Stimulated activated CD4-positive, alpha-beta T cell treated with anti-CD3 and anti-CD28 coated beads, Interleukin-2, amount 100 ng/mL, for 4 hours (primary cell): ENCODE measurements around the gene SLC48A1.

Experiments used
- DNase-seq: peaks from one replicate; pipeline ENCODE4 v3.0.0-alpha.2; 2020; ENCODE audit warnings: low read depth

SLC48A1 gene

DNA sequence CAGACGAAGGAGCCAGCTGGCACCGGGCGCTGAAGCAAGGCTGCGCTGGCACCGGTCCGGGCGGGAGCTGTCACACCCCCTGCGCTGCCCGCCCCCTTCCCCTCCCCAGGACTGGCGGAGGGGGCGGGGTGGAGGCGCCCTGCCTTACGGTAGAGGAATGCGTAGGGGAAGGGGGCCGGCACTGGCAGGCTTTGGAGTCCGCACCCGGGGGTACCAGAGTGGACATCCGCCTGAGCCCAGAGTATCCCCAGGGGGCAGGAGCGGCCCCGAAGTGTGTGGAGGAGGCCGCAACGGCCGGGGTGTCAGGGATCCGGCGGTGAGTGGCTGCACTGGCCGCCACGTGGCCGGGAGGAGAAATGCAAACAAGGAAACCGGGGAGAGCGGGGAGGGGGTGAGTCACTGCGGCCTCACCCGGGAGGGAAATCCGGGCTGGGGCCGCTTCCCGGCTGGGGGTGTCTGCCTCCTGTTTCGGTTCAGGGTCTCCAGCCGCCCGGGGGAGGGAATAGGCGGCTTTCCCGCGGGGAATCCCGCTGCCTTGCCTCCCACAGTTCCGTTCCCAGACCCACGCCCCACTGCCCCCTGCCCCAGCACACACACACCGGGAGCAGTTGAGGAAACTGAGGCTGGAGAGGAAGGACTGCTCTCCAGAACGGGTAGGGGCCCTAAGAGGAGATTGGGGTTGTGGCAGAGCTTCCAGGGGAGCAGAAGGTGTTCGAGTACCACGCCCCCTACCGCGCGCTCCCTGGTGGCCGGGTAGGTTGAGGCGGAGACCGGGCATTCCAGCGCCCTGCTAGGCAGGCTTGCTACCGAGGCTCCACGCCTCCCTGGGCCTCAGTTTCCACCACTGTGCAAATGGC is 14.0 kb upstream of the SLC48A1 start, which contains the start of gene RAPGEF3:
RAPGEF3 (minus strand) TSS at position 47 of the 857 bp plus-strand sequence. CDS start 324 bp downstream, outside the sequence.
- peak; percentile 62 for DNase-seq

DNA sequence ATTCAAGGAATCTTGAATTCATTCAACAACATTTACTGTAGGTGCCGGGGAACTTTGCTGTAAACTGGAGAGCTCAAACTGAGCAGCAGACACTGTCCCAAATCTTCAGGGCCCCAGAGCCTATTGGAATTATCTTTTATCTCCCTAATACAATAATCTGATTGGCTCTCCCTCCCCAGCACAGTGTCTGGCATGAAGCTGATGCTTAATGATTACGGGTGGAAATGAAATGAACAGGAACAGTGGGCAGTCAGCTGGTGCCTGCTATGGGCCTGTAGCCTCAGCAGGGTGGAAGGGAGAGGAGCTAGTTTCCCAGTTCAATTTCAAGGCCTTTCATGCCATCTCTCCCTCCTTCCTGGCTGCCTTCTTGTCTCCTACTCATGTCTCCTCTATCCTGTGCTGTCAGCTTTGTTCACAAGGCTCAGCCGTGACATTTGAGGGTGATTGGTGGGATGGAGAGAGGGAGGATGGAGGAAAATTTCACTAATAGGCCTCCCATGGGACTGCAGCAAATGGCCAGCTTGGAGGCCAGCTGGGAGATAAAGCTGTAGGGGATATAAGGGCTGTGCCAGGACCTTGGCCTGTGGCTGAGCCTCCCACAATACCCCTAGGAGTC is 10.1 kb upstream of the SLC48A1 start:
- DNase-seq: no peak

DNA sequence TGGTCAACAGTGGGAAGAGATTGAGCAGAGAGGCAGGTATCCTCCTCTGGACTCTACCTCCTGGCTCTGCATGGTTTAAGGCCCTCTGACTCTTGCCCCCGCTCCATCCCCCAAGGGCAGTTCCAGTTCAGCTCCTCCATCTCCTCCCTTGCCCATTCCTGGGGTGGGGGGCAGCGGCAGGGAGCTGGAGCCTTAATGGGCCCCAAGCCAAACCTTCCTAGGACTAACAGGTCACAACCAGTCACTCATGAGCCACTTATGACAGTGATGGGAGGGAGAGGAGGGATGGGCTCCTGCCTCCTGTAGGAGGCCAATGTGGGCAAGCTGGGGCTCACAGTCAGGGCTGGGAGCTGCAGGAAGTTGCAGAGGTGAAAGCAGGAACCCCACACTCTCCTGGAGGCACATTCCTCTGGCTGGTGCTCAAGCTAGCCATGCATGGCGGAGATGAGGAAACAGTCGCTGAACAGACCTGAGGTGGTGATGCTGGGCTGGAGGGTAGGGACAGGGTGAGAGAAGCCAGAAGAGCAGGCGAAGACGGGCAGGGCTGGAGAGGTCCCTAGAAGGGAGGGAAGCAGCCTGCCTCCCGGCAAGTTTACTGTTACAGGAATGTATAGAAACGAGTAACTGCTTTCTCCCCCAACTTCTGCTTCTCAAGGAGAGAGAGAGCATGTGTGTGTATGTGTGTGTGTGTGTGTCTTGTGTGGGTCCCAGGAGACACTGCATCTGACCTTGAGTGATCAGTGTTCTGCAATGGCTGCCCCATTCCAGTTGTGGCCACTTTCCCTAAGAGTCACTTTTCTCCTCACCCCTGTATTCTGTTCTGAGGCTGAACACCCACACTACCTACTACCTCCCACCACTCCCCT is 9.3 kb upstream of the SLC48A1 start:
- DNase-seq: no peak

DNA sequence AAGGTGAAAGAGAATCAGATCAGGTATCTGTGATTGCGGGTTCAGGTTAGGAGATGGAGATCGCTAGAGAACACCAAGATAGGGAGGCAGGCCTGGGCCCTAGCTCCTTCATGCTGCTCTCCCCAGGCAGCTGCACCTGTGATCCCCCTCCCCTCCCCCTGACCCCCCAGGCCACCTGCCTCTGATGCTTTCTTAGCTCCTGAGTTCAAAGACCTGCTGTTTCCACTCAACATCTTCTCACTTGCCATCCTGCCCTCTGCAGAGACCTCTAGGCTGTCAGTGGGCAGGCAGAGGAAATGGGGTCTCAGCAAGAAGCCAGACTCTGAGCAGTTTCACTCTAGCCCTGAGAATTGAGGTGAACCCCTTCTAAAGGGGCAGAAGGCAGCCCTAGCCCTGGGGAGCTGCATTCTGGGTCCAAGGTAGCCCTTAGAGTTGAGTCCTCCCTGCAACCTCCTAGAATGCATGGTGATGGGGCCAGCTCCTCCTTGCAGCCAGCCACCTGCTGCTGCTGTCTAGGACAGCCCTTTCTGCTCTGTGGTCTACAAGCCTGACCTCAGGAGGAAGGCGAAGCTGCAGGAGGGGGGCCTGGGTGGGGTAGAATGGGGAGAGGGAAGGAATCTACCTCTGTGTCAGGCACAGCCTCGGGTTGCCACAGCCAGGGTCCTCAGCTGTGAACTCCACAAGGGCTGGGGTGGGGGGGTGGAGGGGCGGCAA is 6.4 kb upstream of the SLC48A1 start:
- DNase-seq: no peak

DNA sequence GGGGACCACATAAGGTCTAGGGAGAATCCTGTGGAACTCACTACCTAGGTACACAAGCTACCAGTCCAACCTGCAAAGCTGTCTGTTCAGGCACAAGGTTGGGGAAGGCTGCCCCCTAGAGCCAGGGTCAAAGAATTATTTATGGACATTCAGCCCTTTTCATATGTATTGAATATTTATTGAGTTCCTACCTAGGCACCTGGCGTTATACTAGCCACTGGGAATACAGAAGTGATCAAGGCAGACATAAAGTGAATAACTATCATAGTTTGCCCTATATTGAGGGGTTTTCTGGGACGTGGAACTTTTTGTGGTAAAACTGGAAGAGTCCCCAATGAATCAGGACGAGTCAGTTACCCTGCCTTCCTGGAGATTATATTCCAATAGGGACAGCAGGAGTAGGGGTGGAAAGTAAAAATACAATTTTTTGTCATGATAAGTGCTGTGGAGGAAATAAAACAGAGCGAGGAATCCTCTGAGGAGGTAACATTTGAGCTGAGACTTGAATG is 5.8 kb upstream of the SLC48A1 start:
- DNase-seq: peak; percentile 57

DNA sequence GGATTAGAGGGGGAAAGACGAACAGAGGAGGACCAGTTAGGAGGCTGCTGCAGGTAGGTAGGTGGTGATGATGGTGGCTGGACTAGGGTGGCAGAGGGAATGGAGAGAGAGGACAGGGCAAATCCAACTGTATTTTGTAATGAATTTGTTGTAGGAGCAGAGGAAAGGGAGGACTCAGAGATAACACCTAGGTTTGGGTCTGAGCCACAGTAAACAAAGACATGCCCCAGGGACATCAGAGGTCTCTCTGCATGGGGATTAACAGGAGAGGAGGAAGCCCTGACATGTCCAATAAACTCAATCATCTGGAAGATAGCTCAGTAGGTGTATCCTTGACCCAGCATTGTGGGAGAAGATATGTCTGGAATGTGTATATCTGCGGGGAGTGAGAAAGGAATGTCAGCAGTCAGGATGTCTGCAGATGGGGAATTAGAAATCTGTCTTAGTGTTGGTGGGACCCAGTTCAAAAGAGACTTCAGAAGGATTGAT is 4.7 kb upstream of the SLC48A1 start:
- DNase-seq: no peak

DNA sequence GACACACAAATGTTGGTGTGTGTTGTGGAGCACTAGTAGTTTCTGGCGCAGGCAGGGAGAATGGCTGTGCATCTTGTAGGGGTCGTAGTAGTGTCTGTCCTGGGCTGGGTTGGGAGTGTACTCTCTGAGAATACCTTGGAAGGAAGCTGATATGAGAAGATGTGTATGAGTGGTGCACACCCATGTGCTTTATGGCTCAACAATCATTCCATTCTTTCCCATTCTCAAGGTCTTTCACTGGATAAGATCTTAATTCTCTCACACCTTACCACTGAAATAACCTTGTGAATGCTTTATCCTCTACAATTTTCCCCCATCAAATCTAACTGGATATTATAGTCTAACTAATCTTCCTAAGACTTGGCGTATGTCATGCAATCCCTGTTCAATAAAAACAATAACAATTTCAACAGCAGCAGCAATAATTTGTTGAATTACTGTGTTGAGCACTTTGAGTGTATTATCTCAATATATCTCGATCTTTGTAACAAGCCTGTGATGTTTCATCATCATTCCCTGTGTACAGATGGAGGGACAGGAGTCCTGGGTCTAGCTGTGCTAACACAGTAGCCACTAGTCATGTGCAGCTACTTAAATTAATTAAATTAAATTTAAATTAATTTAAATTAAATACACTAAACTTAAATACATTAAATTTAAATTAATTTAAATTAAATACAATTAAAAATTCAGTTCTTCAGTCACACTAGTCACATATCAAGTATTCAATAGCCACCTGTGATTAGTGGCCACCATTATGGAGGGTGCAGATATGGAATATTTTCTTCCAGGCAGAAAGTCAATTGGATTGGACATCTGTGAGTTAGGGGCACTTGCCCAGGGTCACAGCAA is 3.6 kb upstream of the SLC48A1 start:
- no peak for DNase-seq

DNA sequence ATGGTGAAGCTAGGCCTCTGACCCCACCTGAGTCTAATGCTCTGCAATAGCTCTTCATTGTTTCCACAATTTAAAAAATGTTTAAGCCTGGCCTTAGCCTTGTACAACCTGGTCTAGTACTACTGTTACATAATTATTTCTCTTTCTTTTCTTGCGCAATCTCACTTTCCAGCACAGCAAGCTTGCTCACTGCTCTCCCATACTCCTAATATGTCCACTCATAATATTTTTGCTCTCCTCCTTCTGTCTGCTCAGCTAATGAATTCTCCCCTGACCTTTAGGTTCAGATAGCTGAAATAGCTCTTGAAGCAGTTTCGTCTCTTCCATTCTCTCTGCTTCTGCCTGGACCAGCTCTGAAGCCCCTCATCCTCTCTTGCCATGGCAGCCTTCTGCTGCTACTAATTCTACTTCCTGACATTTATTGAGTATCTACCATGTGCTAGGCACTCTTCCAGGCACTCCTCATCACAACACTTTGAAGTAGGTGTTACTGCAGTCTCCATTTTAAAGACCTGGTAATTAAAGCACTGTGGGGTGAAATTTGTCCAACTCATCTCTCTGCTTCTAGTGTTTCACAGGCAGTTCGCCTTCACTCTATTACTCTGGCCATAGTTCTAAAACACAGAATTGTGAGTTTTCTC is 2.8 kb upstream of the SLC48A1 start:
- DNase-seq: no peak

DNA sequence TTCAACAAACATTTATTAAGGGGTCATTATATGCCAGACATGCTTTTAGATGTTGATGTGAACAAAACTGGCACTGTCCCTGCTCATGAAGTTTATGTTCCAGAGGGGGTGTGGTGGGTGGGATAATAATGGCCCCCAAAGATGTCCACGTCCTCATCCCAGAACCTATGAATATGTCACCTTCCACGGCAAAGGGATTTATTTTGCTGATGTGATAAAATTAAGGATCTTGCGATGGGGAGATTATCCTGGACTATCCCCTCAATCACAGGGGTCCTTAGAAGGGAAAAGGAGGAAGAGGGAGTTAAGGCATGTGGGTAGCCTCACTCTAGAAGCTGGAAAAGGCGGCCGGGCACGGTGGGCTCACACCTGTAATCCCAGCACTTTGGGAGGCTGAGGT is 1.7 kb upstream of the SLC48A1 start:
- DNase-seq: no peak

DNA sequence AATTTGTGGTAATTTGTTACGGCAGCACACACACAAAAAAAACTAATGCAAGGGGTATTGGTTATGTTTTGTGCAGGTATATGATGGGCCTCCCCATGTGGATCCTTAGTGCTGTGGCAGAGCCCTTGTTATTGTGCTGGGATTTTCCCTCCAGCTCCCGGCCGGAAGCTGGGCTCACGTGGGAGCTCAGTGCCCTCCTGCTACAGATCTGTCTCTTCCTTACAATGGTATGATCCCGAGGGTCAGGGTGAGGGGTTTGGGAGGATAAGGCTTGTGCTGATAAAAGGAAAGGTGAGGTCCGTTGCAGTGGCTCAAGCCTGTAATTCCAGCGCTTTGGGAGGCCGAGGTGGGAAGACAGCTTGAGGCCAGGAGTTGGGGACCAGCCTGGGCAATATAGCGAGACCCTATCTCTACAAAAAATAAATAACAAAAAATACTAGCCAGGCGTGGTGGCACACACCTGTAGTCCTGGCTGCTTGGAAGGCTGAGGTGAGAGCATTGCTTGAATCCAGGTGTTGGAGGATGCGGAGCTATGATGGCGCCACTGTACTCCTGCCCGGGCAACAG is 861 bp upstream of the SLC48A1 start:
- no peak for DNase-seq

DNA sequence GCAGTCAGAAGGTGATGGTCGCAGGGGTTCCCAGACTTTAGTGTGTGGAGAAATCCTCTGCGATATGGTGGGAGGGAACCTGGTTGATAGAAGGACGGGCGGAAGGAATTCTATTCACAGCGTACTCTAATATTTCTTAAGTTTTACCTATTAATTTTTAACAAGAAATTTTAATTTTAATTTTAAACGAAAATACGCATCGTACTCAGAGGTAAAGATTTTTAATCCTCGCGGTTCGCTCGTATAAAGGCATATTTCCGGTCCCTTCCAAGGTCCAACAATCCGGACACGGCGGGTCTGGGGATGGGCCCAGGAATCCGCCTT is 338 bp upstream of the SLC48A1 start:
- no peak for DNase-seq

DNA sequence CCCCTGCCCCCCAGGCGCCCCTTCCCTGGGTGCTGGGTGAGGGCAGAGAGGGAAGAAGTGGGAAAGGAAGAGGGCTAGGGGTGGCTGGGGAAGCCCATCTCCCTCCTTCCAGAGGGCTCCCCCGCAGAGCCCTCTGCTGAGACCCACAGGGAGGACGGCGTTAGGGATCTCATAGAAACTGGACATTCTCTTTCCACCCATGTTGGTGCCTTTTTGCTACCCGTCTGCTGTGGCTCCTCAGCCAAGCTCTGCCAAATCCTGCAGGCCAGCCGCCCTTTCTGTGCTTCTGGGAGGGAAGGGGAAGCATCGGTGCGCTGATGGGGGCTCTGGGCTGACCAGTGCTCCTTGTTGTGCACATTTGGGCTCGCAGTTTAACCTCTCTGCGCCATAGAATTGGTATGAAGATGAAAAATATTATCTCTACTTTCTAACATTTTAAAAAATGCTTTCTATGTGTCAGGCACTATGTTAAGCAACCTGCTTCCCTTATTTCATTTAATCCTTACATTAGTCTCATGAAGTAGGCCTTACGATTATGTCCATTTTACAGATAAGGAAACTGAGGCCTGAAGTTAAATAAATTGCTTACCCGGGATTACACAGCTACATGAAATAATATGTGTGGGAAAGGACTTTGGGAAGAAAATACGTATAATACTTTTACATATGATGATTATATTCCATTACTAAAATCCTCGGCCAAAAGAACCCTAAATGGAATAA is 981 bp downstream of the SLC48A1 start:
- DNase-seq: no peak

DNA sequence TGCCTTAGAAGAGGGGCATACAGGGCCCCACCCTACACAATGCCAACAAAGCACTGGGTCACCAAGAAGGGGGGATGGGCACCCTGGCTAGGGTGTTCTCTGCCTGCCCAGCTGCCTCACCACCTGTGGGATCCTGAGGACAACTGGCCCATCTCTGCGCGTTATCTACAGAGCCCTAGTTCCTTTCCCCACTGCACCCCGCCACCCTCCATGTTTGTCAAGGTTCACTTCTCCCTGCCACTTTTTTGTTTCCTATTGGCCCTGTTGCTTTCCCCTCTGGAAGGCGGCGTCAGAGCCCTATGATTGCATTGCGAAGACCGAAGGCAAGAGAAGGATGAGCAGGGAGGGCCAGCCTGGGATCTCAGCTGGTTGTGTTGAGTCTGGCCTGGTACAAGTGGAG is 1.6 kb downstream of the SLC48A1 start:
- no peak for DNase-seq

DNA sequence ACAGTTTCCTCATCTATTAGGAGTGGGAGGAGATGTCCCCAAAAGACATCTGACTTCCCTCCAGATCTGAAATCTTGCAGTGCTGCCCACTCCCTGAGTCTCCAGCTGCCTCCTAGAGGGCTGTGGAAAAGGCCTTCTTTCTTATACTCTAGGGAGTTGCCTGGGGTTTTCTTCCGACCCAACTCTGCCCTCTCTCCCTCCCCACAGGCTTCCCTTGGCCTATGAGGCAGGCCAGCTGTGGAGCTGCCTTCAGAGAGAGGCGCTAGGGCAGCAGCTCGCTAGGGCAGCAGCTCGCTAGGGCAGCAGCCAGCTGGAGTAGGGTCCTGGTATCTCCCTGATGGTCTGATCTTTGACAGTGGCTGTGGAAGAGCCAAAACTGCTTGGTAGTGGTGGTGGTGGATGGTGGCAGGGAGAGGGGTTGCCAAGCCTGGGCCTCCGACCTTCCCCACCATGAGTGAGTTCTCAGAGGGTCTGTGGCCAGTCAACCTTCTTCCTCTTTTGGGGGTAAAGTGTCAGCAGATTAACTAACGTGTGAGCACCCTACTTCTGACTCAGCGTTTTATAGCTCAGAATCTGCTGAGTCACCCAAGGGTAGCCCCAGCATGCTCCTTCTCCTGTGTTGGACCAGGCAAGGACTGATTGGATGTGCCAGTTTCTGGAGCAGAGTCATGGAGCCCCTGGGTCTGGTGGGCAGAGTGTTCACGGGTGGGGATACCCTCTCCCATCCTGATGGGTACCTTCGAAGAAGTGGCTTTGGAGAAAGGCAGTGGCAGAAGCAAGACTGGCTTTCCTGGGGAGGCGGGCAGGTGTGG is 2.3 kb downstream of the SLC48A1 start:
- no peak for DNase-seq

DNA sequence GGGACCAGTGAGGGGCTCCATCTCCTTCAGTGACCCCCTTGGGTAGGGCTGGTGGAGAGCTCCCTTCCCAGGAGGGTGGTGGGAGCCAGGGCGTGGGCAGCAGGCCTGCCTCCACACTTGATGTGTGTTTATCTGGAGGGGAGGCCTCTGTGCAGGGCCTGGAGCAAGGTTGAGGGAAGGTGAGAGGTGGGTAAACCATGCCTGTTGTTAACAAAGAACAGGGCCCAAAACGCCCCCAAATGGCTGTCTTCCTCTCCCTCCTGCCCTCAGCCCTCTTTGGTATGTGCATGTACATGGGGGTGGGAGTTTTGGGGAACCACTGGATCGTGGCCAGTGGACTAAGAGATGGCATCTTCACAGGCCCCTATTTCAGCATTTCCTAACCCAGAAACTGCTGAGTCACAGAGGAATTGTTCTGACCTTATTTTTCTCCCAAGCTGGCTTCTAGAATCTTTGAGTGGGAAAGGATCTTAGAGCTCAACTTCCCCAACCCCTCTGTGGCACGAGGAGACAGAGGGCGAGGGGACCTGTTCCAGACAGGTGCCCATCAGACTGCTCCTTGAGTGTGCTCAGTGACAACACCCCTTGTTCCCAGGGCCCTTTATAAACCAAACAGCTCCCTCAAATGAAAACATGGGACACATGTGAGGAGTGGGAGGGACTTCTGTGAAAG is 3.6 kb downstream of the SLC48A1 start:
- DNase-seq: no peak

DNA sequence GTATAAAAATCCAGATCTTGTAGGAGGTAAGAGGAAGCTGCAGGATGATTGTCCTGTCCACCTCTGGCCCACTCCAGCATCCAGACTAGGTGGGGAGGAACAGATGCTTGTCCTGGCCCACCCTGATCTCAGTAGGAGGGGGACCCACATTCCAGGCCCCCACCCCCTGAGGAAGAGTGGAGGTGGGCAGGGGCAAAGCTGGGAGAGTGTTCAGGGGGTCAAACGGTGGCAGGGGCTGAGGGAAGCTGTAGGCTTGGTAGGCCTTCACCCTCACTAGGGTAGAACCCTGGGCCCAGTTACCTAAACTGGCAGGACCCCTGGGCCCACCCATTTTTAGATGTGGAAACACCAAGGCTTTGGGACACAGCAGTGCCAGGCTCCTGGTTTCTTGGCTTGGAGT is 4.1 kb downstream of the SLC48A1 start:
- DNase-seq: no peak

DNA sequence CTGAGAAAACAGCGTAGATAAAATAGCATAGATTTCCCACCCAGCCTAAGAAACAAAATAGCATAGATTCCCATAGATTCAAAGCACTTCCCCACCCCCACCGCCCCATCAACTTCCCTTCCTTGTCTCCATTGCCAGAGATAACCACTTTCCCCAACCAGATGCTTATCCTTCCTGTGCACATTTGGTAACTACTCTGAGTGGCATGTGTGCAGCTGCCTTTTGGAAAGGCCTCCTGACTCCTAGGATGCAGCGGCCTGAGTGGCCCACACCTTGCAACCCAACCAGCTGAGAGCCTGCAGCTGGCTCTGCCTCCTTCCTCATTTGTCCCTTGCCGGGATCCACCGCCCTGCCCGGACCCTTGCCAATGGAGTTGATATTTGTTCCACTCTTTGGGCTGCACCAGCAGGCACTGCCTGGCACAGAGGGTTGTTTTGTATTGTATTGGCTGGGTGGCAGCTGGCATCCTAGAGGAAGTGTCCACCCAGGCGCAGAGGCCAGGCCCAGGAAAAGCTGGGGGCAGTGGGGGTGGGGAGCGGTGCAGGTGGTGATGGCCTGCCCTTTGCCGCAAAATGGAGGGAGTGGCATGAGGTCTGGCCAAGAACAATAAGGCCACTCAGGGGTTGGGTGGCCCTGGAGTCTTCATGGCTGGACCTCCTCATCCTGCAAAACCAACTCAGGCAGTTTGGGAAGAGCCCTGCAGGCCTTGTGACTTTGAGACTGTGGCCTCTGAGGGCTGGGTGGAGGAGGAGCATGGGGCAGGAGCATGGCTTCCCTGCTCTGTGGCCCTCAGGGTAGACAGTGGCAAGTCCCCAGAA is 4.9 kb downstream of the SLC48A1 start:
- no peak for DNase-seq
